HG03442 (cell line): ENCODE results near the gene ANTXR1.
"Not testable (repeated sequence)": the region's sequence is repeated elsewhere in the genome, so short reads cannot be mapped to it uniquely, and the experiment has no call there.

Experiments used
- ATAC-seq: cut with Tn5 transposase; IDR thresholded peaks from one replicate; pipeline ENCODE4 v1.9.1; 2021; ENCODE audit warnings: mild to moderate bottlenecking, moderate library complexity; ENCODE audit not compliant: unreplicated experiment

Gene ANTXR1

GRCh38 chr2:69159986-69160385, 147.0 kb downstream of the ANTXR1 start:
- no peak for ATAC-seq

GRCh38 chr2:69162057-69162456, 149.1 kb downstream of the ANTXR1 start:
- no peak for ATAC-seq

- no peak for ATAC-seq
These were observed 150.1 kb downstream of the ANTXR1 start for GRCh38 chr2:69163109-69163508.

GRCh38 chr2:69163556-69163955, 150.6 kb downstream of the ANTXR1 start:
- no peak for ATAC-seq

- no peak for ATAC-seq
These were observed 151.2 kb downstream of the ANTXR1 start for GRCh38 chr2:69164061-69164778.

GRCh38 chr2:69165091-69165880, 152.3 kb downstream of the ANTXR1 start:
- ATAC-seq = no peak

- no peak for ATAC-seq
These were observed 153.5 kb downstream of the ANTXR1 start for GRCh38 chr2:69166465-69166811.

- no peak for ATAC-seq
These were observed 154.0 kb downstream of the ANTXR1 start for GRCh38 chr2:69166812-69167468.

- ATAC-seq = no peak
These were observed 154.5 kb downstream of the ANTXR1 start for GRCh38 chr2:69167469-69167822.

GRCh38 chr2:69168144-69168813, 155.3 kb downstream of the ANTXR1 start:
- no peak for ATAC-seq

- ATAC-seq = no peak
These were observed 156.1 kb downstream of the ANTXR1 start for GRCh38 chr2:69168950-69169654.

GRCh38 chr2:69169655-69170389, 156.8 kb downstream of the ANTXR1 start:
- no peak for ATAC-seq

GRCh38 chr2:69170661-69171060, 157.7 kb downstream of the ANTXR1 start:
- ATAC-seq = no peak

- ATAC-seq = no peak
These were observed 158.3 kb downstream of the ANTXR1 start for GRCh38 chr2:69171116-69171896.

- no peak for ATAC-seq
These were observed 159.0 kb downstream of the ANTXR1 start for GRCh38 chr2:69171897-69172525.

- no peak for ATAC-seq
These were observed 160.7 kb downstream of the ANTXR1 start for GRCh38 chr2:69173706-69174105.

- not testable (repeated sequence) for ATAC-seq
These were observed 161.2 kb downstream of the ANTXR1 start for GRCh38 chr2:69174211-69174610.

- no peak for ATAC-seq
These were observed 163.1 kb downstream of the ANTXR1 start for GRCh38 chr2:69175790-69176715.
